ENCODE data around the gene CAMTA1. TPM values are rescaled to one million over a fixed set of nuclear protein-coding genes. Genes with fewer than 3 reads are reported as not detected.

Gene CAMTA1
- total and polyA plus RNA-seq, 8 donors = 42.8 to 213 (median 118) TPM

GRCh38 chr1:7315946-7316345 lies 530.7 kb downstream of the CAMTA1 start:
- H3K36me3 ChIP-seq = no peaks in the 10 kb centered on the region
- no peak overlapping the region for H3K4me3 ChIP-seq
- no peaks in the 10 kb centered on the region for H3K9me3 ChIP-seq
- peaks cover 0 to 7% (median 0%) of the 10 kb centered on the region in 3 donors for H3K27me3 ChIP-seq
- H3K27ac ChIP-seq = no peak overlapping the region
- TF ChIP-seq POLR2A (IDR thresholded peaks at IDR 0.05) = no peak
- TF ChIP-seq EP300 (IDR thresholded peaks at IDR 0.05) = no peak
- TF ChIP-seq POLR2AphosphoS5 (IDR thresholded peaks at IDR 0.05) = no peak
- TF ChIP-seq, protein P1, sequence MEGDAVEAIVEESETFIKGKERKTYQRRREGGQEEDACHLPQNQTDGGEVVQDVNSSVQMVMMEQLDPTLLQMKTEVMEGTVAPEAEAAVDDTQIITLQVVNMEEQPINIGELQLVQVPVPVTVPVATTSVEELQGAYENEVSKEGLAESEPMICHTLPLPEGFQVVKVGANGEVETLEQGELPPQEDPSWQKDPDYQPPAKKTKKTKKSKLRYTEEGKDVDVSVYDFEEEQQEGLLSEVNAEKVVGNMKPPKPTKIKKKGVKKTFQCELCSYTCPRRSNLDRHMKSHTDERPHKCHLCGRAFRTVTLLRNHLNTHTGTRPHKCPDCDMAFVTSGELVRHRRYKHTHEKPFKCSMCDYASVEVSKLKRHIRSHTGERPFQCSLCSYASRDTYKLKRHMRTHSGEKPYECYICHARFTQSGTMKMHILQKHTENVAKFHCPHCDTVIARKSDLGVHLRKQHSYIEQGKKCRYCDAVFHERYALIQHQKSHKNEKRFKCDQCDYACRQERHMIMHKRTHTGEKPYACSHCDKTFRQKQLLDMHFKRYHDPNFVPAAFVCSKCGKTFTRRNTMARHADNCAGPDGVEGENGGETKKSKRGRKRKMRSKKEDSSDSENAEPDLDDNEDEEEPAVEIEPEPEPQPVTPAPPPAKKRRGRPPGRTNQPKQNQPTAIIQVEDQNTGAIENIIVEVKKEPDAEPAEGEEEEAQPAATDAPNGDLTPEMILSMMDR (IDR thresholded peaks at IDR 0.05) = no peak
- DNase-seq = no peak
- 87 to 94% (median 89%) methylated on average over 6 of the region's 6 CpGs for WGBS, 5 donors
- H3K4me1 ChIP-seq = no peaks in the 10 kb centered on the region
- intact Hi-C loops (cut with DNase I; ENCODE audit: low total_unique reads) = no loop called here

GRCh38 chr1:7317888-7318287 lies 532.6 kb downstream of the CAMTA1 start:
- no peaks in the 10 kb centered on the region for H3K9me3 ChIP-seq
- H3K4me3 ChIP-seq = no peak overlapping the region
- WGBS, 5 donors = 72 to 92% (median 88%) methylated on average over 2 of the region's 2 CpGs
- no peaks in the 10 kb centered on the region for H3K4me1 ChIP-seq
- DNase-seq = no peak
- intact Hi-C loops (cut with DNase I; ENCODE audit: low total_unique reads) = no loop called here
- no peak overlapping the region for H3K27ac ChIP-seq
- no peaks in the 10 kb centered on the region for H3K36me3 ChIP-seq
- H3K27me3 ChIP-seq = peaks cover 0 to 7% (median 0%) of the 10 kb centered on the region in 3 donors
- no peak for TF ChIP-seq EP300 (IDR thresholded peaks at IDR 0.05)

- 79 to 93% (median 84%) methylated on average over 5 of the region's 5 CpGs for WGBS, 5 donors
- Histone ChIP-seq H3K36me3 (no peaks in the 10 kb centered on the region), H3K4me1 (no peaks in the 10 kb centered on the region), H3K27me3 (peaks cover 0 to under 1% (median 0%) of the 10 kb centered on the region in 3 donors), H3K4me3 (no peak overlapping the region), H3K27ac (no peak overlapping the region), H3K9me3 (no peaks in the 10 kb centered on the region)
- DNase-seq = no peak
- intact Hi-C loops (cut with DNase I; ENCODE audit: low total_unique reads) = no loop called here
- TF ChIP-seq EP300 (IDR thresholded peaks at IDR 0.05) (no peak), POLR2AphosphoS5 (IDR thresholded peaks at IDR 0.05) (no peak), POLR2A (IDR thresholded peaks at IDR 0.05) (no peak)
- TF ChIP-seq, protein P1 (IDR thresholded peaks at IDR 0.05) = no peak
These were observed 533.9 kb downstream of the CAMTA1 start for GRCh38 chr1:7319196-7319595.

- H3K27me3 ChIP-seq = no peaks in the 10 kb centered on the region
- no peak for DNase-seq
- no peaks in the 10 kb centered on the region for H3K4me1 ChIP-seq
- TF ChIP-seq POLR2AphosphoS5 (IDR thresholded peaks at IDR 0.05) = no peak
- TF ChIP-seq EP300 (IDR thresholded peaks at IDR 0.05) = no peak
- TF ChIP-seq, protein P1 (IDR thresholded peaks at IDR 0.05) = no peak
- TF ChIP-seq POLR2A (IDR thresholded peaks at IDR 0.05) = no peak
- no peaks in the 10 kb centered on the region for H3K9me3 ChIP-seq
- intact Hi-C loops (cut with DNase I; ENCODE audit: low total_unique reads) = no loop called here
- H3K27ac ChIP-seq = no peak overlapping the region
- H3K4me3 ChIP-seq = no peak overlapping the region
- H3K36me3 ChIP-seq = no peaks in the 10 kb centered on the region
These were observed 535.4 kb downstream of the CAMTA1 start for GRCh38 chr1:7320661-7321060.

DNA sequence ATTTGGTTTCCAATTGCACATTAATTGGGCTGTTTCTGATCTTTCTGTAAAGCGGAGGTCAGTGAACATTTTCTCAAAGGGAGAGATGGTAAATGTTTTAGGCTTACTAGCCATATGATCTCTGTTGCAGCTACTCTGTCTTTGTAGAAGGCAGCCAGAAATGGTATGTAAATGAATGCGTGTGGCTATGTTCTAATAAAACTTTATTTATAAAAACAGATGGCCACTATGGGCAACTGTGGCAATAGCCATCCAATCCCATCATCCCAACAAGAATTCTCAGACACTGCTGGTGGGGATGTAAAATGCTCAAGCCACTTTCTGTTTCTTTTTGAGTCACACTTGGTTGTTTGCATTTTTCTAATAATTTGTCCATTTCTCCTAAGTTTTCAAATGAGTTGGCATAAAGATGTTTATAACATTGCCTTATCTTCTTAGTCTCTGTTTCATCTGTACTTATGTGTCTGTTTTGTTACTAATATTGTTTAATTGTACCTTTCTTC lies 537.1 kb downstream of the CAMTA1 start:
- TF ChIP-seq, protein P1 (IDR thresholded peaks at IDR 0.05) = no peak
- no peaks in the 10 kb centered on the region for H3K27me3 ChIP-seq
- no peak overlapping the region for H3K4me3 ChIP-seq
- no peaks in the 10 kb centered on the region for H3K36me3 ChIP-seq
- intact Hi-C loops (cut with DNase I; ENCODE audit: low total_unique reads) = no loop called here
- peaks cover 0 to under 1% (median 0%) of the 10 kb centered on the region in 4 donors for H3K9me3 ChIP-seq
- WGBS, 5 donors = 94 to 99% (median 97%) methylated on average over 2 of the region's 2 CpGs
- no peaks in the 10 kb centered on the region for H3K4me1 ChIP-seq
- H3K27ac ChIP-seq = no peak overlapping the region
- DNase-seq = no peak

Measured in stomach (tissue), 9 donors.